Measurements from ENCODE around the gene WWOX. TPM values are rescaled to one million over a fixed set of nuclear protein-coding genes. Genes with fewer than 3 reads are reported as not detected.

Gene WWOX
- polyA plus RNA-seq, 1 donor (not counting 4 experiments of a cell fraction or from before 2014, with no cell fraction given), result 5.1 TPM

DNA sequence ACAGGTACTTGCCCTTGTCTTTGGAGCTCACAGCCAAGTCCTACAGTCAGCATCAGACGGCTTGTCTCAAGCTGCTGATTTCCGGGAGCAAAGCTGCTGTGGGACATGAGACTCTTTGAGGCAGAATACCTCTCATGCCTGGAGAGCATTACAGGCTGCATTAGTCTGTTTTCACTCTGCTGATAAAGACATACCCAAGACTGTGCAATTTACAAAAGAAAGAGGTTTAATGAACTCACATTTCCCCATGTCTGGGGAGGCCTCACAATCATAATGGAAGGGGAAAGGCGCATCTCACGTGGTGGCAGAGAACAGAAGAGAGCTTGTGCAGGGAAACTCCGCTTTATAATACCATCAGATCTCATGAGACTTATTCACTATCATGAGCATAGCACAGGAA is 661.2 kb downstream of the WWOX start:
- Histone ChIP-seq H3K4me2 (ENCODE audit: control insufficient read depth, extremely low read depth, insufficient read depth, low read depth, low read length) (no peak overlapping the region), H3K4me1 (ENCODE audit: control insufficient read depth, extremely low read depth, insufficient read depth, low read length) (no peaks in the 10 kb centered on the region), H3K4me3 (ENCODE audit: control insufficient read depth in 2 of 3, extremely low read depth in 1 of 3, insufficient read depth in 2 of 3, low read depth in 1 of 3, low read length in 3 of 3) (no peak overlapping the region), H3K79me2 (ENCODE audit: control insufficient read depth, insufficient read depth, low read length) (no peaks in the 10 kb centered on the region), H3K27me3 (ENCODE audit: control insufficient read depth, extremely low read depth, insufficient read depth, low read length) (no peaks in the 10 kb centered on the region), H3K27ac (ENCODE audit: control insufficient read depth, insufficient read depth, low read length) (no peak overlapping the region), H3K9me1 (ENCODE audit: control insufficient read depth, extremely low read depth, insufficient read depth, low read length) (no peaks in the 10 kb centered on the region), H3K36me3 (ENCODE audit: control insufficient read depth in 2 of 2, extremely low read depth in 1 of 2, insufficient read depth in 2 of 2, low read length in 2 of 2) (no peaks in the 10 kb centered on the region), H3K9ac (ENCODE audit: control insufficient read depth, extremely low read depth, insufficient read depth, low read length) (no peak overlapping the region), H4K20me1 (ENCODE audit: control insufficient read depth, extremely low read depth, insufficient read depth, low read length) (no peaks in the 10 kb centered on the region), H3K9me3 (ENCODE audit: control insufficient read depth, low read depth, low read length) (no peaks in the 10 kb centered on the region), H2AFZ (ENCODE audit: control insufficient read depth, low read length) (no peak overlapping the region)
- FAIRE-seq, result no peak
- dilution Hi-C loops (cut with MboI; ENCODE audit: extremely low pct_ligation_motif_present, low sequenced_read_pairs), result no loop called here
- TF ChIP-seq EZH2 (IDR thresholded peaks at IDR 0.05; ENCODE audit: low read length), result no peak
- TF ChIP-seq, protein P1, sequence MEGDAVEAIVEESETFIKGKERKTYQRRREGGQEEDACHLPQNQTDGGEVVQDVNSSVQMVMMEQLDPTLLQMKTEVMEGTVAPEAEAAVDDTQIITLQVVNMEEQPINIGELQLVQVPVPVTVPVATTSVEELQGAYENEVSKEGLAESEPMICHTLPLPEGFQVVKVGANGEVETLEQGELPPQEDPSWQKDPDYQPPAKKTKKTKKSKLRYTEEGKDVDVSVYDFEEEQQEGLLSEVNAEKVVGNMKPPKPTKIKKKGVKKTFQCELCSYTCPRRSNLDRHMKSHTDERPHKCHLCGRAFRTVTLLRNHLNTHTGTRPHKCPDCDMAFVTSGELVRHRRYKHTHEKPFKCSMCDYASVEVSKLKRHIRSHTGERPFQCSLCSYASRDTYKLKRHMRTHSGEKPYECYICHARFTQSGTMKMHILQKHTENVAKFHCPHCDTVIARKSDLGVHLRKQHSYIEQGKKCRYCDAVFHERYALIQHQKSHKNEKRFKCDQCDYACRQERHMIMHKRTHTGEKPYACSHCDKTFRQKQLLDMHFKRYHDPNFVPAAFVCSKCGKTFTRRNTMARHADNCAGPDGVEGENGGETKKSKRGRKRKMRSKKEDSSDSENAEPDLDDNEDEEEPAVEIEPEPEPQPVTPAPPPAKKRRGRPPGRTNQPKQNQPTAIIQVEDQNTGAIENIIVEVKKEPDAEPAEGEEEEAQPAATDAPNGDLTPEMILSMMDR (optimal IDR thresholded peaks at IDR 0.05 in 1 of 3, IDR thresholded peaks at IDR 0.05 in 1 of 3, conservative IDR thresholded peaks at IDR 0.05 in 1 of 3; ENCODE audit: extremely low read depth in 1 of 3, insufficient read depth in 2 of 3, low read length in 3 of 3), result no peak
- DNase-seq (ENCODE audit: low read depth, low spot score), result no peak

DNA sequence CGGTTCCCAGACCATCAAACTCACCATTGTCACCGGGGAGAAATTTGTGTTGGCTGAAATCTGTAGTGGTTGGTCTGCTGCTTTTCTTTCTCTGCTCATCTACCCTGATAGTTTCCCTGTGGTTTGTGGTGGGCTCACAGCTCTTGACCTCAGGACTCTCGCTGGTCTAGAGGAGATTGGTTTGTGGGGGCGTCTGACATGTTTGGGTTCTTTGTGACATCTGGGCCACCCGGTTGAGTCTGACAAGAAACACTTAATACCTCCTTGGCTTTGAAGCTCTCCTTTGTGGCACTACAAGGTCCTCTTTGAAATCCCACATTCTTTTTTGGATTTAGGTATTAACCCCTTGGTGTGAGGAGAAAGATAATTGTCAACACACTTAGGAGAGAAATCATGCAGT is 662.0 kb downstream of the WWOX start:
- H2AFZ ChIP-seq (ENCODE audit: control insufficient read depth, low read length), result no peak overlapping the region
- FAIRE-seq (no peak), DNase-seq (ENCODE audit: low read depth, low spot score) (no peak)
- no peak overlapping the region for H3K4me3 ChIP-seq (ENCODE audit: control insufficient read depth in 2 of 3, extremely low read depth in 1 of 3, insufficient read depth in 2 of 3, low read depth in 1 of 3, low read length in 3 of 3)
- H4K20me1 ChIP-seq (ENCODE audit: control insufficient read depth, extremely low read depth, insufficient read depth, low read length), result no peaks in the 10 kb centered on the region
- no peaks in the 10 kb centered on the region for H3K79me2 ChIP-seq (ENCODE audit: control insufficient read depth, insufficient read depth, low read length)
- H3K36me3 ChIP-seq (ENCODE audit: control insufficient read depth in 2 of 2, extremely low read depth in 1 of 2, insufficient read depth in 2 of 2, low read length in 2 of 2), result no peaks in the 10 kb centered on the region
- no peak overlapping the region for H3K4me2 ChIP-seq (ENCODE audit: control insufficient read depth, extremely low read depth, insufficient read depth, low read depth, low read length)
- no peaks in the 10 kb centered on the region for H3K27me3 ChIP-seq (ENCODE audit: control insufficient read depth, extremely low read depth, insufficient read depth, low read length)
- H3K9me3 ChIP-seq (ENCODE audit: control insufficient read depth, low read depth, low read length), result no peaks in the 10 kb centered on the region
- H3K4me1 ChIP-seq (ENCODE audit: control insufficient read depth, extremely low read depth, insufficient read depth, low read length), result no peaks in the 10 kb centered on the region
- H3K9ac ChIP-seq (ENCODE audit: control insufficient read depth, extremely low read depth, insufficient read depth, low read length), result no peak overlapping the region
- dilution Hi-C loops (cut with MboI; ENCODE audit: extremely low pct_ligation_motif_present, low sequenced_read_pairs), result no loop called here
- TF ChIP-seq EZH2 (IDR thresholded peaks at IDR 0.05; ENCODE audit: low read length), result no peak
- TF ChIP-seq, protein P1 (optimal IDR thresholded peaks at IDR 0.05 in 1 of 3, IDR thresholded peaks at IDR 0.05 in 1 of 3, conservative IDR thresholded peaks at IDR 0.05 in 1 of 3; ENCODE audit: extremely low read depth in 1 of 3, insufficient read depth in 2 of 3, low read length in 3 of 3), result no peak
- H3K27ac ChIP-seq (ENCODE audit: control insufficient read depth, insufficient read depth, low read length), result no peak overlapping the region
- no peaks in the 10 kb centered on the region for H3K9me1 ChIP-seq (ENCODE audit: control insufficient read depth, extremely low read depth, insufficient read depth, low read length)

Data from keratinocyte (primary cell).